Memory B cell (primary cell): ENCODE results near the gene MRAP.

Experiments
- ATAC-seq: fragments of 150-1000 bp; cut with Tn5 transposase; 2 replicates; pipeline ENCODE4 v1.10.0; 2021; ENCODE audit warnings: low read depth, mild to moderate bottlenecking, moderate library complexity
- DNase-seq, 2 donors: peaks; one replicate each; pipeline ENCODE4 v3.0.0; 2022; ENCODE audit warnings: low spot score in 2 of 2
- H3K27ac Mint-ChIP-seq: one replicate; pipeline ENCODE4 v1.8.0; 2022; ENCODE audit warnings: mild to moderate bottlenecking, moderate library complexity, mixed read lengths
- H3K27me3 Mint-ChIP-seq: one replicate; pipeline ENCODE4 v1.8.0; 2022; ENCODE audit warnings: mixed read lengths
- H3K36me3 Mint-ChIP-seq: one replicate; pipeline ENCODE4 v1.8.0; 2022; ENCODE audit warnings: mild to moderate bottlenecking, mixed read lengths
- H3K4me1 Mint-ChIP-seq: one replicate; pipeline ENCODE4 v1.8.0; 2022; ENCODE audit warnings: mixed read lengths
- H3K4me3 Mint-ChIP-seq: one replicate; pipeline ENCODE4 v1.8.0; 2022; ENCODE audit warnings: mild to moderate bottlenecking, moderate library complexity, mixed read lengths
- H3K9me3 Mint-ChIP-seq: one replicate; pipeline ENCODE4 v1.8.0; 2022; ENCODE audit warnings: mixed read lengths

The MRAP gene

DNA sequence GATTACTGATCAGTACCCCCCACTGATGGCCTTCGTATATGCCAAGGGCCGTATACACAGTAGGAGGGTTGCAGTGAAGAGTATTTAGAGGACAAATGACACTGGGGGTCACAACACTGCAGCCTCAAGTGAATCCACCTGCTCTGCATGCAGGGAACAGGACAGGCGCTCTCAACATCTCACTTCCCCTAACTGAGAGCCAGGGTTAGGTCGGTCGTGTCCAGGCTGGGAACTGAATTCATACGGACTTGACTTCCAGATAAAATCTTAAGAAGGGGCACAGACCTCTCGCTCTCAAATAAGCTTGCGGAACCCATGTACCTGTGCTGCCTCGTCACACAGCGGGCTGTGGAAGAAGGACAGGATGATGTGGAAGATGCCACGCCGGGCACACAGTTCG lies 22.8 kb downstream of the MRAP start:
- no peaks in the 10 kb centered on the region for H3K9me3 Mint-ChIP-seq
- H3K4me1 Mint-ChIP-seq, result no peaks in the 10 kb centered on the region
- H3K4me3 Mint-ChIP-seq, result no peak overlapping the region
- no peak for ATAC-seq
- peaks cover 43% of the 10 kb centered on the region for H3K36me3 Mint-ChIP-seq
- H3K27me3 Mint-ChIP-seq, result no peaks in the 10 kb centered on the region
- no peak for DNase-seq
- H3K27ac Mint-ChIP-seq, result no peak overlapping the region

DNA sequence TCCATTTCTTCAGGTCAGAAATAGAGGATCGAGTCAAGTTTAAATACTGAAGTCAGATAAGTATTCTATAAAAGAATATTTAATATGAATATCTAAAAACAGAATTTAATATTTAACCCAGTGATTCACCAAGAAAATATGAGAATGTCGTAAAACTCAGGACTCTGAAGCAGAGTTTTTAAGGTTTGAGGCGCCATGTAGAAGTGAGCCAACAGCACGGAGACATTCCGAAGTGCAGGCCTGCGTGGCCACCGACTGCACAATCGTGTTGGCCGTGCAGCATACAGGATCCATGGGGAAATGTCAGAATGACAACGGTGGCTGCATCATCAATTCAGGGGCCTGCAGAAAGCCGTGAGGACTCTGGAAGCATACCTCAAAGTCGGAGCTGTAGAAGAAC lies 23.4 kb downstream of the MRAP start:
- Mint-ChIP-seq H3K27me3 (no peaks in the 10 kb centered on the region), H3K27ac (no peak overlapping the region), H3K36me3 (peaks cover 48% of the 10 kb centered on the region)

DNA sequence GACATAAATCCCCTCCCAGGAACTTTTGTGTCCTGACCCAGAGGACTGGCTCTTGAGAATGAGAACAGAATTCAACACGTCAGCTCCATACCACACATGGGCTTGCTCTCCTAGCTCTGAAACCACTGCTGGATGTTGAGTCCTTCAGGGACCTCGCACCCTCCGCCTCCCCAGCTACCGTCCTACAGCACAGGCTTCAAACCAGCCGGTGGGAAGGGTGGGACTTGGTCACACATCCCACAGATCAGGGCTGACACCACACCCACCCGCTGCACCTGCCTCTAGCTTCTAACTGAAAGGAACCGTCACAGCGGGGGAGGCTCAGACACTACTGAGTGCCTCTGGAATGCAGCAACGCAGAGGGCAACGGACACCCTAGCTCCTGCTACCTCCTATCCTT lies 24.0 kb downstream of the MRAP start:
- H3K4me3 Mint-ChIP-seq, result no peak overlapping the region
- peaks cover 46% of the 10 kb centered on the region for H3K36me3 Mint-ChIP-seq
- no peaks in the 10 kb centered on the region for H3K27me3 Mint-ChIP-seq
- no peaks in the 10 kb centered on the region for H3K4me1 Mint-ChIP-seq
- H3K27ac Mint-ChIP-seq, result no peak overlapping the region
- DNase-seq, result no peak
- H3K9me3 Mint-ChIP-seq, result no peaks in the 10 kb centered on the region
- ATAC-seq, result no peak

More for the DNA sequence above, 23.4 kb downstream of the MRAP start:
- H3K4me1 Mint-ChIP-seq, result no peaks in the 10 kb centered on the region
- ATAC-seq, result no peak
- DNase-seq, result no peak
- H3K9me3 Mint-ChIP-seq, result no peaks in the 10 kb centered on the region
- H3K4me3 Mint-ChIP-seq, result no peak overlapping the region

DNA sequence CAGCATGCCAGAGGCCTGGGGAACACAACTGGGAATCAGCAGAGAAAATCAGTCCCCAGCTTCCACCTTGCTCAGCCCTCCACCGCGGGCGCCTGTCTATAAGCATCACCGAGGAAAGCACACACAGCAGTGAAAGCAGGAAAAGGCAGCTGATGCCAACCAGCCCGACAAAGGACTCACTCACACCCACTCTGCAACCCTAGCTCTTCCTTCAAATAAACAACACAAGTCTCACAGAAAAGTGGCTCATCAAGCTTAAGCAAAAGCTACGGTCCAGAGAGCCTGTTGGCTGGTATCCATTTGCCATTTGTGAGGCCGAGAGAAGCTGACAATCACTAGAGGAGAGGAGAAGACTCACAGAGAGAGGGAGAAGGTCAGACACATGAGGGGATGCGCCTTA lies 27.1 kb downstream of the MRAP start:
- ATAC-seq (no peak), DNase-seq (no peak)
- Mint-ChIP-seq H3K4me3 (no peak overlapping the region), H3K27me3 (no peaks in the 10 kb centered on the region), H3K27ac (peak overlapping the region; percentile 28), H3K9me3 (no peaks in the 10 kb centered on the region), H3K36me3 (peaks cover 48% of the 10 kb centered on the region), H3K4me1 (no peaks in the 10 kb centered on the region)

DNA sequence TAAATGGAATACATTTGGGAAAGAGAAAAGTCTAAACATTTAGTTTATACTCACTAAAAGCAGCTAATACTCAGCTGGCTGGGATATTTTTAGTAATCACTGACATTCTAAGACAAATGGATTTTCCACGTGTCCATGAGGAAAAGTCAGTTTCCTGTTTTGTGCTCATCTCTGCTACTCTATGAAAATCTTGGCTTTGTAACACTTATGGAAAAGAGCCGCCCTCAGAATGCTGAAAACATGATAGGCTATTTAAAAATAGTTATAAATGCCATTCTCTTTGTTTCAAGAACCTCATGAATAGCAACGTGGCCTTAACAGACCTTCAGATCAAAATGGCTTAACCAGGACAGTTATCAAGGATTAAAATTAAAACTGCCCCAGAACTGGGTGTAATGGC lies 29.9 kb downstream of the MRAP start:
- peaks cover 1% of the 10 kb centered on the region for H3K9me3 Mint-ChIP-seq
- no peak for ATAC-seq
- no peak for DNase-seq
- no peaks in the 10 kb centered on the region for H3K4me1 Mint-ChIP-seq
- H3K36me3 Mint-ChIP-seq, result peaks cover 59% of the 10 kb centered on the region
- no peak overlapping the region for H3K27ac Mint-ChIP-seq
- no peaks in the 10 kb centered on the region for H3K27me3 Mint-ChIP-seq
- H3K4me3 Mint-ChIP-seq, result no peak overlapping the region

DNA sequence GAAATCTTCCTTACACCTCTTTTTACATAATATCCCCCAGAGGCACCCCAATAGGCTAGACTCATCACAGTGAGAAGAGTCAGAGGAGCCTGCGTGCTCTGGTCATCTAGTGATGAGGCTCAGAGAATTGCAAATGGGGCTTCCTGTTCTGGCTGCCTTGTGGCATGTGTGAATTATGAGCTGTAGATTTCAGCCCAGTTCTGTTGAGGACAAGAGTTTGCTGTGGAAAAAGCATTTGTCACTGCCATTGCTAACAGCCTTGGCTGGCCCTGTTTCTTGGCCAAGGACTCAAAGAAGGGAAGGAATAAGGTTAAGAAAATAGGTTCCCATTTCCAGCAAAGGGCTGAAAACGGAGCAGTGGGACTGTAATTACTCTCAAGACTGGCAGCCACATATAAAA lies 30.7 kb downstream of the MRAP start:
- H3K36me3 Mint-ChIP-seq, result peaks cover 63% of the 10 kb centered on the region
- no peak overlapping the region for H3K27ac Mint-ChIP-seq
- H3K4me3 Mint-ChIP-seq, result no peak overlapping the region
- peaks cover 1% of the 10 kb centered on the region for H3K9me3 Mint-ChIP-seq
- no peaks in the 10 kb centered on the region for H3K27me3 Mint-ChIP-seq
- DNase-seq, result no peak
- ATAC-seq, result no peak
- no peaks in the 10 kb centered on the region for H3K4me1 Mint-ChIP-seq

DNA sequence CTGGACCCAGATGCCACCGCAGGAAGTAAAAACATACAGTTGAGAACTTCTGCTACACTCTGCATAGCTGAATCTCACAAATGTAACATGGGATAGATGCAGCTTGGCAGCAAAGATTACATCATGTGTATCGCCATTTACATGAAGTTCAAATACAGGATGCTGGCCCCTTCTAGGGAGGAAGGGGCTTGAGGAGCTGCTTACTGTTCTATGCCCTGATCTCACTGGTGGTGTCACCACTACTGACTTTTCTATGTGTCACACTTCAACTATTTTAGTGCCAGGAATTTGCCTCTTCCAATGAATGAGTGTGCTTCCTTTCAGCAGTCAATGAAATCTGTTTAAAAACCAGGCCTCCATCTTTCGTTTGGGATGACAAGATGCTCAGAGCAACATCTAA lies 31.1 kb downstream of the MRAP start:
- peaks cover 62% of the 10 kb centered on the region for H3K36me3 Mint-ChIP-seq

DNA sequence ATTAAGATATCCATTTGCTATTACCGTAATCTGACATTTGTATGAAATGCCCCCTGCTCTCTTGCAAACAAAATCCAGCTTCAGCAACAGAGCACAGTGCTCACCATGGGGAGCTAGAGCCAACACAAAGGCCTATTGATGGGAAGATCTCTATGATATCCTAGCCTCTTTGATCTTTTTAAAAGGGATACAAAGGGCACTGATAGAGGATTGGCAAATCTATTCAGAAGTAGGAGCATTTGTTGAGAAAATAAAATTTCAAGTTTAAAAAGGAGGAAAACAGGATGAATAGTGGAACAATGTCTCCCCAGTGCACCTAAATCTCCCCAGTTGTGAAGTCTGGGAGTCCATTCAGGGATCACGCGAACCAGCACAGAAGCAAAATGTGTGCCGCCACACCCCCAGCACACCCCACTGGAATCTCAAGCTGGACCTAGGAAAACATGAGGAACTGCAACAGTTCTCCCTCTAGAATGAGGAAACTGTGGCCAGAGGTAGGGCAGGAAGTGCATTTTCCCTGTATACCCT lies 32.2 kb downstream of the MRAP start:
- peaks cover 1% of the 10 kb centered on the region for H3K9me3 Mint-ChIP-seq
- no peak overlapping the region for H3K27ac Mint-ChIP-seq
- peaks cover 64% of the 10 kb centered on the region for H3K36me3 Mint-ChIP-seq
- H3K27me3 Mint-ChIP-seq, result no peaks in the 10 kb centered on the region
- no peaks in the 10 kb centered on the region for H3K4me1 Mint-ChIP-seq
- no peak overlapping the region for H3K4me3 Mint-ChIP-seq
- DNase-seq, result no peak
- no peak for ATAC-seq

More for the DNA sequence above, 31.1 kb downstream of the MRAP start:
- Mint-ChIP-seq H3K9me3 (peaks cover 1% of the 10 kb centered on the region), H3K27me3 (no peaks in the 10 kb centered on the region), H3K27ac (no peak overlapping the region), H3K4me1 (no peaks in the 10 kb centered on the region), H3K4me3 (no peak overlapping the region)
- ATAC-seq, result no peak
- no peak for DNase-seq

DNA sequence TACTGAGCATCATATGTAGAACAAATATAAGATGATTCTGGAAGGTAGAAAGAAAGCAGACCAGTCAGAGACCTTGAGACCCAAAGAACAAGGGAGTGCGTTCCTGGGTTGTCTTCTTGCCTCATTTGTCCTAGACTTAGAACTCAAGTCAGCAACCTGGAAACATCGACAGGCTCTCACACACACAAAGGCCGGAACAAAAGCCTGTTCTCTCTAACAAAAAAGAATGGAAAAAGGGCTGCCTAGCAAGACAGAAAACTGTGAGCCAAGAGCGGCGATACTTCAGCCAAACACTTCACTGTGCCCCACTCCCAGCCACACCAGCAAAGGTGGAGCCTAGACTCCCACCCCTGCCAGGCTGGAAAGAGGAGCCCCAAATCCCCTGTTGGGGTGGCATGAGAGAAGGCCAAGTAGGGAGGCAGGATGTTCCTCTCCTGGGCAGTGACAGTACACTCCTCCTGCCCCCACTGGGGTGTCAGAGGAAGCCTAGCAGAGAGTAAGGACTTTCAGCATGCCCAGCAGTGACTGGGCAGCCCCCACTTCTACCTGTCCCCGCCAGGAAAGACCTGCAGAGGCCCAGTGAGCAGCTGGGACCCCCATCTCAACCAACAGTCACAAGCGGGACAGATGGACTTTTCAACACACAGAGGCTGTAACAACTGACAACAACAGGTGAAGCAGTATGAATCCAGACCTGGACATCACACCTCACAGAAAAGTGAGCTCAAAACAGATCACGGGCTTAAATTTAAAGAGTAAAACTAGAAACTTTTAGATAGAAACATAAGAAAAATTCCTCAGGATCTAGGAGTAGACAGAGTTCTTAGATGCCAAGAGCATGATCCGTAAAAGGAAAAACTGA lies 33.0 kb downstream of the MRAP start:
- H3K27me3 Mint-ChIP-seq, result no peaks in the 10 kb centered on the region
- H3K27ac Mint-ChIP-seq, result no peak overlapping the region
- ATAC-seq, result no peak

DNA sequence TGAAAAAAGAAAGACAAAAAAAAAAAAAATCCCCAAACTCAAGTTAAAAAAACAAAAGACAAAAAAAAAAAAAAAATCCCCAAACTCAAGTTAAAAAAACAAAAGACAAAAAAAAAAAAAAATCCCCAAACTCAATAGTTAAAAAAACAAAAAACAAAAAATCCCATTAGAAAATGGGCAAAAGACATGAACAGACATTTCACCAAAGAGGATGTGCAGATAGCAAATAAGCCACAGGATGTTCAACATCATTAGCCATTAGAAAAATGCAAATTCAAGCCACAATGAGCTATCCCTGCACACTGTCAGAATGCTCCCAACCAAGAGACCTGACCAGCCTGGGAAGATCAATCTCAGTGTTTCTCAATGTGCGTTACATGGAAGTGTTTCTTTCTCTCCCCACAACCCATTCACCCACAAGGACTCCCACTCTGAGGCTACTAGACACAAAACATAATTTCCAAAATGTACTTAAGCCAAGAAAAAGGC lies 33.9 kb downstream of the MRAP start:
- H3K4me3 Mint-ChIP-seq, result no peak overlapping the region
- H3K9me3 Mint-ChIP-seq, result peaks cover 1% of the 10 kb centered on the region
- H3K27me3 Mint-ChIP-seq, result no peaks in the 10 kb centered on the region
- ATAC-seq (no peak), DNase-seq (no peak)
- H3K36me3 Mint-ChIP-seq, result peaks cover 65% of the 10 kb centered on the region
- H3K4me1 Mint-ChIP-seq, result no peaks in the 10 kb centered on the region
- no peak overlapping the region for H3K27ac Mint-ChIP-seq

More for the DNA sequence above, 33.0 kb downstream of the MRAP start:
- H3K9me3 Mint-ChIP-seq, result peaks cover 1% of the 10 kb centered on the region
- H3K36me3 Mint-ChIP-seq, result peaks cover 66% of the 10 kb centered on the region
- no peak overlapping the region for H3K4me3 Mint-ChIP-seq
- no peak for DNase-seq
- no peaks in the 10 kb centered on the region for H3K4me1 Mint-ChIP-seq

DNA sequence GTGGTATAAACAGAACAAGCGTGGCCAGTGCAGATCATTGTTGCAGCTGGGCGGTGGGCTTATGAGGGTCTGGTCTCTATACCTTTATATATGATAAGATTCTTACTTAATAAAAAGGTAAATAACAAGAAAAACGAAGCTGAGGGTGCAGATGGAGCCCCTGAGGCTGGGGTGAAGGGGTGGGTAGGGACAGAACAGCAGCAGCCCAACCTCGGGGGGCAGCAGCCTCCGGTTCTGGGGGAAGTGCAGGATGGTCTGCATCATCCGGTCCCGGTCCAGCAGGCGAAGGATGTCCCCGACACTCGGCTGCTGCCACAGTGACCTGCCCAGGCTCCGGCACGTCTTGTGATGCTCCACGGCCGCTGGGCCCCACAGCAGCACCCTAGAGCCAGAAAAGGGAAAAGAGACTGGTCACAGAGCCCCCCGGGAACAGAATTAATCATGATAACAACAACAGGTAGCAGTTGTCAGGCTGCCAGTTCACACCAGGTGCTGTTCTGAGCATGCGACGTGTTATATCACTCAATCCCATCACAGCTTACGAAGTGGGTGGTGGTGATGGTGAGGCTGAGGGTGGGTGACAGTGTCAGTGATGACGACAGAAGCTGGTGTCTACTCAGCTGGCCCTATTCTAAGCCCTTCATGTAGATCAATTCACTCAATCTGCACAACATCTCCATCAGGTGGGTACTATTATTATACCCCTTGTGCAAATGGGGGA lies 35.5 kb downstream of the MRAP start:
- no peaks in the 10 kb centered on the region for H3K4me1 Mint-ChIP-seq
- H3K4me3 Mint-ChIP-seq, result no peak overlapping the region
- H3K27me3 Mint-ChIP-seq, result no peaks in the 10 kb centered on the region
- ATAC-seq, result no peak
- peaks cover 1% of the 10 kb centered on the region for H3K9me3 Mint-ChIP-seq
- H3K27ac Mint-ChIP-seq, result no peak overlapping the region
- DNase-seq, result no peak
- H3K36me3 Mint-ChIP-seq, result peaks cover 73% of the 10 kb centered on the region

DNA sequence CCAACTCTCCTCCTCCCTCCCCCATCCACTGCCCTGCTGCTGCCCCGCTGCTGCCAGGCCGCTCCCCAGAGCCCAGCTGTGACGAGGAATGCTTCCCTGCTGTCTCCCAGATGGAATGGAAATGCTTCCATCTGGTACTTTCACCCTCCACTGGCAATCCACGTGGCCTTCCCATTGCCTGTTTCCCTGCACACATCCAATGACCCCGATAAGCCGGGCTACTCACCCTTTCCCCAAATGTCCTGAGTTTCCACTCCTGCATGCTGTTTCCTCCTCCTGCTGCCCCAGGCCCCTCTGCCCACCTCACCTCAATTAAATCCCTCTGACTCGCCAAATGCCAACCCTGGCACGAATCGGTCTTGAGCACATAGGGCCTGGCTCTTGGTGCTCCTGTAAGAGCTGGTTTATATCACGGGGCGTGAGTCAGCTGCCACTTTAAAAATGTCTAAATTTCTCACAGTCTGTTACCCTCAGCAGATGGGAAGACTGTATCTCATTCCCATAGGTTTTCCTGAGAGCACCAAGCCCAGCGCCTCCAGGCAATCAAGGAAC lies 36.4 kb downstream of the MRAP start:
- no peaks in the 10 kb centered on the region for H3K27me3 Mint-ChIP-seq
- peaks cover 71% of the 10 kb centered on the region for H3K36me3 Mint-ChIP-seq
- ATAC-seq (no peak), DNase-seq (no peak)
- peaks cover 1% of the 10 kb centered on the region for H3K9me3 Mint-ChIP-seq
- H3K4me1 Mint-ChIP-seq, result no peaks in the 10 kb centered on the region
- no peak overlapping the region for H3K27ac Mint-ChIP-seq
- H3K4me3 Mint-ChIP-seq, result no peak overlapping the region

DNA sequence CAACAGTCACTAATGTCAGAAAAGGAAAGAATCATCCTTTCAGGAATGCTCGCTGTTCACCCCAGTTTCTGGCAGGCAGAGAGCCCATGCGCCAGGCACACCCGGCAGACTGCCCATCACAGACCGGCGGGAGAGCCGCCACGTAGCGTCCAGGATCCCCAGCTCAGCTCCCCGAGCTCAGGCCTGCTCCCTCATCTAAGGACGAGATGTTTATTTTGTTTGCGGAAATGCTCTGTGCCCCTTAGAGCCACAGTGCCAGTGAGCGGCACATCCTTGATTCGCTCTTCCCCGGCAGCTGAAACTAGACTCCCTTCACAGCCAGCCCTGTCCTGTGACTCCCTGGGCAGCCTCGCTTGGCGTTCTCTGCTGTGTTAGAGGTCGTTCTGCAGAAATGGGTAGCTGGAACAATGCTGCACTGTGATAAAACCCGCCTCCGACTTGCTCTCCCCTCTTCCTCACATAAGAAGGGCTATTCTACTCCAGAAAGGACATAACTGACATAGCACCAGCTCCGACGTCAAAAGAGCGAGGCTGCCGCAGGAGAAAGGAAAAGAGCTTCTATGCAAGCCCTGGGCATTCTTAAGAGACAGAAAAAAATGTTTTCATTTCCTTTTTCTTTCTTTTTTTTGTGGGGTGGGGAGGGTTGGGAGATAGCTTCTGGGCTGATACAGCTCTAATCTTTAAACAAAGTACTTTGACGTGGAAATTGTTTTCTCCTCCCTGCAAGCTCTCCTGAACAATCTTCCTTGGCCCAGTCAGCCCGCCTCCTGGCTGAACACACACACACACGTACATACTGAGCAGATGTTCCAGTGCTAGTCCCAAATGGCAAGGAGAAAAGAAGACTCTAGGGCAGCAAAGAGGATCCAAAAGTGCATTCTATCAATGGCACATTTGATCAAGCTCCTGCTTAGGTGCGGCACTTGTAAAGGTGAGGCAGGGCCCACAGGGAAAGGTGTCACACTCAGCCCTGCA lies 37.2 kb downstream of the MRAP start:
- H3K36me3 Mint-ChIP-seq, result peaks cover 72% of the 10 kb centered on the region
- H3K4me3 Mint-ChIP-seq, result no peak overlapping the region
- H3K4me1 Mint-ChIP-seq, result no peaks in the 10 kb centered on the region
- DNase-seq, result no peak
- peaks cover 1% of the 10 kb centered on the region for H3K9me3 Mint-ChIP-seq
- no peak for ATAC-seq
- H3K27me3 Mint-ChIP-seq, result no peaks in the 10 kb centered on the region
- no peak overlapping the region for H3K27ac Mint-ChIP-seq
